Measurements from ENCODE around the gene EIF4G2.

DNA sequence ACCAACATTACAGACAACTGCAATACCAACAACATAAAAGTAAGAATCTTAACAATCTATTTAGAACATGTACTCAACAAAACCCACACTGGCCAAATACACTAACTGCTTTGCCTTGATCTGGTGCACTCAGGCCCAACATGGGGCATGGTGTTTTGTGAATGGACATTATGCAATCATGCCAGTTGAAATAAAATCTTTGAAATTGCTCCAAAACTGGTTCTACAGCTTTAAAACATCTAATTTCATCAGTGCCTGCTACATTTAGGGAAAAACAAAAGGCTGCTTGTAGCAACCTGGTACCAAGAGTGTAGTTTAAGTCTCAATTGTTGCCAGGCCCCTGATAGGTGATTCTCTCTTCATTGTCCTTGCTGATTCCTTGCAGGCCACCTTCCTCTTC, 61.0 kb downstream of the EIF4G2 start:
- no peak for TF ChIP-seq YY1 (IDR thresholded peaks at IDR 0.05; ENCODE audit: insufficient read depth, insufficient read length)
- TF ChIP-seq SUZ12 (IDR thresholded peaks at IDR 0.05; ENCODE audit: extremely low read depth, insufficient read depth, insufficient read length) = no peak
